Colon (tissue), 2 donors: ENCODE results near the gene LRRTM1.

Experiments
- FAIRE-seq: peaks from 2 replicates; lab custom pipeline; 2012; peaks lifted over from hg19 to GRCh38; lab: Jason Lieb, UNC
- donor health status: control.
- donor health status: control.

Gene LRRTM1

GRCh38 chr2:80302314-80303005 is 2.1 kb downstream of the LRRTM1 start:
- no peak for FAIRE-seq

DNA sequence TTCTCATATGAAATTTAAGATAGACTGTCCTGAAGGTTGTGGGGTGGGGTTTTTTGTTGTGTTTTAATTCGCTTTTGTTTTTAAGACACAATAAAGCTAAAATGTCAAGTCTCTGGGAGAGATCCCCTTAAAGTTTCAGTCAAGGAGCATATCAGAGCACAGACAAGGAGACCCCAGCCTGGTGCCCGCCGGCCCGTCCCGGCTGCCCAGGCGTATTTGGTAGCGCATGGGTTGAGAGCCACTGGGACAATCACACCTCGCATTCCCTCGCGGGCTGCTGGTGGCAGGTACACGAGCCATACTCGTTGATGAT is 2.6 kb downstream of the LRRTM1 start:
- no peak for FAIRE-seq

- no peak for FAIRE-seq
These were observed 3.6 kb downstream of the LRRTM1 start for GRCh38 chr2:80300954-80301353.

GRCh38 chr2:80300346-80300745 is 4.2 kb downstream of the LRRTM1 start:
- no peak for FAIRE-seq

- FAIRE-seq, result no peak
These were observed 4.9 kb downstream of the LRRTM1 start for GRCh38 chr2:80299661-80300060.

DNA sequence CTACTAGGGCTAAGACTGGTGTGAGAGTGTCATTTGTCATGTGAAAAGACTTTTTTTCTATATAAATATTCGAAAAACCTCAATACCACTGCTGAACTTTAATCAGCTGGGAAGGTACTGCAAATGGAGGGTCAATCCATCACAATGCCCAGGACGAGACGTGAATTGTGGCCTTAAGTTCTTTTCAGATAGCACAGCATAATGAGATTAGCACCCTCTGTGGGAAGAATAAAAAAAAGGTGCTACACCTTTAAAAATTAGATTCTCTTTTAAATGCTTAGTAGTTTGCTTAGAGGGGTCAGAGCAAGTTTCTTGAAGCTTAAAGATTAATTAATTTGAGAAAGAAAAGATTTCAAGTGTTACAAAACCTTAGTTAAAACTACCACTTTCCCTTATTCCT is 5.6 kb downstream of the LRRTM1 start:
- FAIRE-seq, result no peak

DNA sequence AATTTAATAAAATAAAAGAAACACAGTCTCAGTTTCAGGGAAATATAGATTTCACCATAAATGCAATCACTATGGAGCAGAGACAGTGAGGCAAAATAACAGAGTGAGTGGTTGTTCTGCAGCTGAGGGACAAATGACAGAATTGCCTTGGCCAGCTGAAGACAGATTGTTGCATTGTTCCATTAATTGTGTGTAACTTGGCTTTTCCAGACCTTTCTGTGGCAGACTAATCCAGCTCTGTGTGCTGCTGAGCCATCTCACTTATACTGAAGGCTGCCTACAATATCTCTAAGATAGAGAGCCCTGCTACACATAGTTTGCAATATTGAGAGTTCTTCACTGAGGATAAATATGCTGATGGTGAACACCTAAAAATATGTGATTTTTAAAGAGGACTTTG is 11.5 kb downstream of the LRRTM1 start:
- no peak for FAIRE-seq

DNA sequence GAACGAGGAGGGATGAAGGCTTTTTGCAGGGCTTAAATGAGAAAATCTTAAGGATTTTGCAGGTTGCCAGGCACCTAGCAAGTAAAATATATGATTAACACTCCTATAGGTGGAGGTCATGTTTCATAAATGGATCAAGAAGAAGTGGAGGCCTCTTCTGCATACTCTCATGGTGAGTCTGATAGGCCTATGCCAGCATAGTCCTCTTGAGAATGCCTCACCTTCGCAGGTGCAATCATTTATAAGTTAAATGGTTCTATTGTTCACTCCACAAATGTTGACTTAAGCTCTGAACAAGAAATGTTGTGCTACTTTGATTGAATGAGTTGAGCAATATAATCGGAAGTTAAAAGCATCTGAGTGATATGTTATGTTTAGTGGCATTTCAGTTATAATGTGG is 12.1 kb downstream of the LRRTM1 start:
- FAIRE-seq, result no peak

- no peak for FAIRE-seq
These were observed 12.9 kb downstream of the LRRTM1 start for GRCh38 chr2:80291656-80292055.

- FAIRE-seq, result no peak
These were observed 16.0 kb downstream of the LRRTM1 start for GRCh38 chr2:80288576-80288975.

DNA sequence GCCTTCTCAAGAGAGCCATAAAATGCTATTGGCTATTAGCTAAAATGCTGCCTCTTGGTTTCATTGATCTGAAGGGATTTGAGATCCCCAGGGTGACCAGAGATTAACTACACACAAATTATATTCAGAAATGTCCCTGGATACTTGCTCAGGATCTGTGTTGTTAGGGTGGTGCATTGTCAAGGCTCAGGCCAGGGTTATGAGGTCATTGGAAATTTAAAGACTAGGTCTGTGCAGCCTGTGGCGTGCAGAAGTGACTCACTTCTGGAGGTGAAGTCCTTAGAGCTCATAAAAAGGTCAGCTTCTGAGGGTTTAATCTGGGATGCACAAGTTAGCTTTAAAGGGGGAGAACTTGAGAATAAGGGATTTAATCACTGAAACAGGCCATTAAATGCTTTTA is 23.5 kb downstream of the LRRTM1 start:
- FAIRE-seq, result no peak

- FAIRE-seq, result no peak
These were observed 24.0 kb downstream of the LRRTM1 start for GRCh38 chr2:80280598-80280997.

- no peak for FAIRE-seq
These were observed 34.7 kb downstream of the LRRTM1 start for GRCh38 chr2:80269806-80270205.

DNA sequence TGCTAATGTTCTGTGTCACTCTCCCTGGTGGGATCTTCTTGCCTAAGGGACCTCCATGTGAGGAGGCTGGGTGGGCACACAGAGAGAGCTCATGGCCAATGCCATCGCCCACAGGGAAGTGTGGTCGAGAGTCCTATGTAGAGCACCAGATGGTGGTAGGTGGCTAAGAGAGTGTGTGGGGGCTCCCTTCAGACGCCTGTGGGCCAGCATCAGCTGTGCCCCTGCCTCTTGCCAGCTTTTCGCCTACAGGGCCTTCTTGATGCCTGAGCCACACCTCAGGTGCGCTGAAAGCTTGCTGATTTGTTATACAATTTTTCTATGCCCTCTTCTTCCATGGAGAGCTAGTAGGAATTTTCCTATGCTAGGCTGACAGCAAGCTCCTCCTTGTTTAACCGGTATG is 38.3 kb downstream of the LRRTM1 start:
- no peak for FAIRE-seq

- no peak for FAIRE-seq
These were observed 45.3 kb downstream of the LRRTM1 start for GRCh38 chr2:80259292-80259691.

DNA sequence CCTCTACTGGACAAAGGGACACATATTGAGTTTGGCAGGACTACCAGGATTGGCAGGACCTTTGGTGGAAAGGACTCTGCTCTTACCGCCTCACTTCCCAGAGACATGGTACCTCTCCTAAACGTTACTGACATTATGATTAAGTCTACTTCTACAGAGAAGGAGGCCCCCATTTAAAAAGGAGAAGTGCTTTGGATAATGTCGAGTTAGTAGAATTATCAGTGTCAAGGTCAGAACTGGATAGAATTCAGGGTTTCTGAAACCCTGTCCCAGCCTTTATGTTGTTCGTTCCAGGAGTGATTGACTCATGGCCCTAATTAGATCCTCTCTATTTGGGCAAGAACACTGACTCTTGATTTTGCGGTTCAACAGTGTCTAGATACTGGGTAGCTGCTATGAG is 45.8 kb downstream of the LRRTM1 start:
- FAIRE-seq, result no peak

GRCh38 chr2:80258341-80258740 is 46.2 kb downstream of the LRRTM1 start:
- no peak for FAIRE-seq

DNA sequence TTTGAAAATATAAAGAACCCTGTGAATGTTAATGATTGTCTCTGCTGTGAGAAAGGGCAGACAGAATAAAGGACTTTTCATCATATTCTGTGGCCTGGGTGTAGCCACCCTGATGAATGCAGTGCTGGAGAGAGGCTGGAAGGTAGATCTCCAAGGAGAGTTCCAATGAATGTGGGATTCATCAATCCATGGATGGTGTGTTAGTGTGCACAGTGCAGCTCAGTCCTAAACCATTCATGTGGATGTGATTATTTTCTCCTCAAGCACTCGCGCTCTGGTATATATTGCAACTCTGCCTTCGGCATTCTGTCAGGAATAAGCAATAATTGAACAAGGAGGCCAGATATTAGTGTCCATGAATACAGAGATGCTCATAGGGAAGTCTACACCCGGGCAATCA is 47.1 kb downstream of the LRRTM1 start:
- no peak for FAIRE-seq

DNA sequence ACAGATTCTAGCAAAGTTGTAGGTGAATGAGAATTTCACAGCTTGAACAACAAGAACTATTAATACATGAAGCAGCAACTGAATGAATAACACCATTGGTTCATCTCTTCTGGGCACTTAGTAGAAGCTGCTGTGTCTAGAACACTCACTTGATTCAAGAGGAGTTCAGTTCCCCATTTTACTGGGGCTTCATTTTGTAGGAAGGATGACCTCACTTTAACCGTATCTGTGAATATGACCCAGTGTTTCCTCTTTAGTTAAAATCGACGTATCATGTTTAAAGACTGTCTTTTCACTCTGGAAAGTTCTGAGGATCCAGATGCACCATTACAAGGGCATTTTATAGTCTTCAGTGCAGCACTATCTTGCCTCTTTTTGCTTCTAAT is 47.8 kb downstream of the LRRTM1 start:
- FAIRE-seq, result no peak

- FAIRE-seq, result no peak
These were observed 48.4 kb downstream of the LRRTM1 start for GRCh38 chr2:80255918-80256781.

GRCh38 chr2:80252294-80252986 is 52.1 kb downstream of the LRRTM1 start:
- no peak for FAIRE-seq
